CD4-positive, alpha-beta T cell (primary cell): Measurements from ENCODE around the gene BARHL1. TPM values are rescaled to one million over a fixed set of nuclear protein-coding genes. Genes with fewer than 3 reads are reported as not detected.

Experiments
- ATAC-seq: fragments of 200-7000 bp; cut with Tn5 transposase; one replicate; pipeline ENCODE4 v1.10.0; 2022; ENCODE audit warnings: mild to moderate bottlenecking; ENCODE audit not compliant: poor library complexity
- CTCF ChIA-PET: fragments of 350-600 bp; sonication (Branson Sonifier 250); formaldehyde crosslinking; loops from one replicate; lab custom pipeline; 2021; ENCODE audit warnings: antibody characterized with exemption, inconsistent platforms; lab: Charles Lee
- POLR2A ChIA-PET: fragments of 350-600 bp; sonication (Branson Sonifier 250); formaldehyde crosslinking; loops from one replicate; lab custom pipeline; 2021; ENCODE audit warnings: antibody characterized with exemption, inconsistent platforms; lab: Charles Lee
- DNase-seq, 14 experiments: peaks; one replicate each; pipeline ENCODE4 v3.0.0-alpha.2; 2013 to 2020; ENCODE audit warnings: mixed read lengths in 2 of 14
- H3K27ac ChIP-seq, 2 donors: one replicate each; pipeline versions ENCODE4 v1.5.1 to v1.7.0; 2013; ENCODE audit warnings: low read length in 2 of 2, low read depth in 1 of 2, mild to moderate bottlenecking in 1 of 2
- H3K27me3 ChIP-seq, 2 experiments: 1 replicate in 1 of 2; 2 replicates in 1 of 2; pipeline versions ENCODE4 v1.6.1 to v1.7.0; 2013; ENCODE audit warnings: low read length in 2 of 2, control low read depth in 1 of 2, mild to moderate bottlenecking in 1 of 2, moderate library complexity in 1 of 2; ENCODE audit not compliant: insufficient read depth in 2 of 2, control insufficient read depth in 1 of 2
- H3K36me3 ChIP-seq: one replicate; pipeline ENCODE4 v1.6.1; 2013; ENCODE audit warnings: low read length, control low read depth; ENCODE audit not compliant: insufficient read depth
- H3K4me1 ChIP-seq: one replicate; pipeline ENCODE4 v1.6.1; 2013; ENCODE audit warnings: low read length, control low read depth; ENCODE audit not compliant: insufficient read depth
- H3K4me3 ChIP-seq: one replicate; pipeline ENCODE4 v1.5.1; 2013; ENCODE audit warnings: mild to moderate bottlenecking, low read length, moderate library complexity
- H3K9me3 ChIP-seq, 2 experiments: 1 replicate in 1 of 2; 2 replicates in 1 of 2; pipeline versions ENCODE4 v1.6.1 to v1.7.0; 2013; ENCODE audit warnings: low read length in 2 of 2, mild to moderate bottlenecking in 2 of 2, control low read depth in 1 of 2, moderate library complexity in 1 of 2; ENCODE audit not compliant: control insufficient read depth in 1 of 2, insufficient read depth in 1 of 2
- H3K27ac Mint-ChIP-seq: one replicate; pipeline ENCODE4 v1.8.0; 2020; ENCODE audit warnings: mixed read lengths
- H3K27me3 Mint-ChIP-seq: one replicate; pipeline ENCODE4 v1.8.0; 2021; ENCODE audit warnings: mixed read lengths
- H3K36me3 Mint-ChIP-seq: one replicate; pipeline ENCODE4 v1.8.0; 2021; ENCODE audit warnings: low read depth, mixed read lengths
- H3K4me1 Mint-ChIP-seq: one replicate; pipeline ENCODE4 v1.8.0; 2021; ENCODE audit warnings: low read depth, mixed read lengths
- H3K4me3 Mint-ChIP-seq: one replicate; pipeline ENCODE4 v1.8.0; 2020; ENCODE audit warnings: mild to moderate bottlenecking, mixed read lengths
- H3K9me3 Mint-ChIP-seq: one replicate; pipeline ENCODE4 v1.8.0; 2020; ENCODE audit warnings: mixed read lengths
- intact Hi-C, 2 experiments: fragments of 100-400 bp; cut with DNase I in 1 of 2; cut with micrococcal nuclease in 1 of 2; formaldehyde crosslinking; loops; one replicate each; pipeline versions ENCODE4 v1.15.1 to v1.9.0; 2023 to 2025; cut with DNase I, micrococcal nuclease
- total RNA-seq, 174 experiments: library from RNA in 2 of 174; stranded (reverse) in 2 of 174; gene quantifications; one replicate each; pipeline ENCODE4 v1.2.3 and lab custom pipeline; 2021 to 2026
- TF ChIP-seq, protein P1 (sequence below): fragments of 200-600 bp; IDR thresholded peaks from one replicate; pipeline ENCODE4 v1.8.0; 2022; ENCODE audit warnings: antibody characterized with exemption, mild to moderate bottlenecking

The BARHL1 gene
- total RNA-seq, 2 experiments from 2014 or later, result not detected

DNA sequence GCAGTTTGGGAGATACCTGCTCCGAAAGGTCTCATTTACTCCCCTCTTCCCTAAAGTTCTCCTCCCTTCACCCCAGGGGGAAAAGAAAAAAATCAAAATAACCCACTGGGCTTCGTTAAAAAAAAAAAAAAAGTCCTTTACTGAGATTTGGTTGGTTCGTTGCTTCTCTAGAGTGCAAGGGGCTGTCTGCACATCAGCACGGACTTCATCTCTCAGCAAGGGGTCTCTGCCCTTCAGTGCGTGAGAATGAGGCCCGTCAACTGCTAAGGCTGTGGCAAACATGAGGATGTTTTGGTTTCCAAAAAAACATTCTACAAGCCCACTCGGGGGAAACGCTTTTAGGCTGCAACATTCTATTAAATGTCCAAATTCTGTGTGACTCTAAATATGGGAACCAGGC lies 10.0 kb downstream of the BARHL1 start:
- ChIA-PET POLR2A (no interaction called here), CTCF (no interaction called here)
- TF ChIP-seq, protein P1, sequence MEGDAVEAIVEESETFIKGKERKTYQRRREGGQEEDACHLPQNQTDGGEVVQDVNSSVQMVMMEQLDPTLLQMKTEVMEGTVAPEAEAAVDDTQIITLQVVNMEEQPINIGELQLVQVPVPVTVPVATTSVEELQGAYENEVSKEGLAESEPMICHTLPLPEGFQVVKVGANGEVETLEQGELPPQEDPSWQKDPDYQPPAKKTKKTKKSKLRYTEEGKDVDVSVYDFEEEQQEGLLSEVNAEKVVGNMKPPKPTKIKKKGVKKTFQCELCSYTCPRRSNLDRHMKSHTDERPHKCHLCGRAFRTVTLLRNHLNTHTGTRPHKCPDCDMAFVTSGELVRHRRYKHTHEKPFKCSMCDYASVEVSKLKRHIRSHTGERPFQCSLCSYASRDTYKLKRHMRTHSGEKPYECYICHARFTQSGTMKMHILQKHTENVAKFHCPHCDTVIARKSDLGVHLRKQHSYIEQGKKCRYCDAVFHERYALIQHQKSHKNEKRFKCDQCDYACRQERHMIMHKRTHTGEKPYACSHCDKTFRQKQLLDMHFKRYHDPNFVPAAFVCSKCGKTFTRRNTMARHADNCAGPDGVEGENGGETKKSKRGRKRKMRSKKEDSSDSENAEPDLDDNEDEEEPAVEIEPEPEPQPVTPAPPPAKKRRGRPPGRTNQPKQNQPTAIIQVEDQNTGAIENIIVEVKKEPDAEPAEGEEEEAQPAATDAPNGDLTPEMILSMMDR, result no peak
- Histone ChIP-seq H3K27me3 (peaks cover 31 to 46% of the 10 kb centered on the region in 2 experiments), H3K27ac (no peak overlapping the region), H3K4me1 (peaks cover 3% of the 10 kb centered on the region), H3K4me3 (no peak overlapping the region), H3K9me3 (peaks cover 0 to 18% of the 10 kb centered on the region in 2 experiments), H3K36me3 (peaks cover 24% of the 10 kb centered on the region)
- H3K9me3 Mint-ChIP-seq, result no peaks in the 10 kb centered on the region
- ATAC-seq, result no peak
- intact Hi-C loops, result no loop called here
- no peaks in the 10 kb centered on the region for H3K4me1 Mint-ChIP-seq
- H3K27me3 Mint-ChIP-seq, result peaks cover 72% of the 10 kb centered on the region
- no peak overlapping the region for H3K27ac Mint-ChIP-seq
- H3K4me3 Mint-ChIP-seq, result no peak overlapping the region
- H3K36me3 Mint-ChIP-seq, result peaks cover 45% of the 10 kb centered on the region
- no peak for DNase-seq

DNA sequence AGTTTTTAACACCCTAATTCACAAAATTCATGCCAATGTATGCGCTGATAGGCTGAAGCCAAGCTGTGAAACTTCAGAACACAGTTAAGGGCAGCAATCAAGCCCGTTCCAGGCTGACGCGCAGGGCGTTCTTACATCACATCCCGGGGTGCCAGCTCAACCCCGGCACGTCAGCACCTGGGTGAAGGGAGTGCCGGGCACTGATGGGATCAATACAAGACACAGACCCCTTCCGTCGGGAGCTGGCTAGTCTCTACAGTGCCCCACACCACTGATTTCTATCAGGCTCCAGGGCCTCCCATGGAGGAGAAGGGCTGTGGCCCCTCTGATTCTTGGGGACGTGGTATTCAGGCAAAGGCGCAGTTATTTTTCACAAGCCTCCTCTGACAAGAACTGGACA lies 12.0 kb downstream of the BARHL1 start:
- ChIA-PET CTCF (no interaction called here), POLR2A (no interaction called here)
- Mint-ChIP-seq H3K27ac (no peak overlapping the region), H3K36me3 (peaks cover 65% of the 10 kb centered on the region), H3K9me3 (no peaks in the 10 kb centered on the region), H3K4me1 (no peaks in the 10 kb centered on the region), H3K27me3 (peaks cover 60% of the 10 kb centered on the region), H3K4me3 (no peak overlapping the region)
- Histone ChIP-seq H3K27ac (no peak overlapping the region), H3K27me3 (peaks cover 14 to 28% of the 10 kb centered on the region in 2 experiments), H3K4me1 (peaks cover 3% of the 10 kb centered on the region), H3K9me3 (peaks cover 0 to 5% of the 10 kb centered on the region in 2 experiments), H3K36me3 (peaks cover 27% of the 10 kb centered on the region), H3K4me3 (no peak overlapping the region)
- ATAC-seq, result no peak
- intact Hi-C loops, result no loop called here
- no peak for DNase-seq
- TF ChIP-seq, protein P1, result no peak

DNA sequence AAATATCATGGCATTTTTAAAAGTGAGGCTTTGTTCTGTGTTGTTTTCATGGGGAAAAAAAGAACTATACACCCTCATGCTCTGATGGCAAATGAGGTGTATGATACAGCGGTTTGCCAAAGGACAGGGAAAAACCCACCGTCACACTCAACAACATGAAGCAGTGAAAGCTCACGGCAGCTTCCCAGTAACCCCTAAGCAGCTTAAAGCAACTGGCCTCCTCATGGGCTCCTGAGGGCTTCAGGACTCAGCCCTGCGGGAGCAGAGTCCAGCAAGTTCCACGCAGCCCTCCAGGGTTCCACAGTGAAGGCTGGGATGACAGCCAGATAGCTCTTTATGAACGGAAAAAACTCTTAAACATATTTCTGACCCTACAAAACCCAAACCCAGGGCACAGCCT lies 12.9 kb downstream of the BARHL1 start:
- H3K36me3 ChIP-seq, result peaks cover 27% of the 10 kb centered on the region
- H3K4me1 ChIP-seq, result peaks cover 3% of the 10 kb centered on the region
- H3K9me3 ChIP-seq, result no peaks in the 10 kb centered on the region
- intact Hi-C loops, result no loop called here
- peaks cover 58% of the 10 kb centered on the region for H3K27me3 Mint-ChIP-seq
- no peak for DNase-seq
- H3K36me3 Mint-ChIP-seq, result peaks cover 74% of the 10 kb centered on the region
- TF ChIP-seq, protein P1, result no peak
- peaks cover 7 to 21% of the 10 kb centered on the region in 2 experiments for H3K27me3 ChIP-seq
- no peak overlapping the region for H3K27ac Mint-ChIP-seq
- H3K27ac ChIP-seq, result no peak overlapping the region
- no peak for ATAC-seq
- ChIA-PET CTCF (no interaction called here), POLR2A (no interaction called here)
- no peak overlapping the region for H3K4me3 ChIP-seq
- H3K4me3 Mint-ChIP-seq, result no peak overlapping the region
- H3K9me3 Mint-ChIP-seq, result no peaks in the 10 kb centered on the region
- no peaks in the 10 kb centered on the region for H3K4me1 Mint-ChIP-seq
